HL-60 (cell line): ENCODE measurements around the gene TUNAR.

Experiments used
- POLR2AphosphoS5 ChIP-seq: IDR thresholded peaks from 2 replicates; pipeline ENCODE4 v1.6.1; 2012; ENCODE audit warnings: low read depth
- TF ChIP-seq, protein P1 (sequence below): IDR thresholded peaks from one replicate; pipeline ENCODE4 v1.5.1; 2011; ENCODE audit warnings: low read length, control low read depth, inconsistent platforms; ENCODE audit not compliant: insufficient read depth
- TF ChIP-seq, protein P2 (sequence below): IDR thresholded peaks from 2 replicates; pipeline ENCODE4 v1.6.1; 2012; ENCODE audit warnings: low read depth; ENCODE audit not compliant: insufficient replicate concordance

DNA sequence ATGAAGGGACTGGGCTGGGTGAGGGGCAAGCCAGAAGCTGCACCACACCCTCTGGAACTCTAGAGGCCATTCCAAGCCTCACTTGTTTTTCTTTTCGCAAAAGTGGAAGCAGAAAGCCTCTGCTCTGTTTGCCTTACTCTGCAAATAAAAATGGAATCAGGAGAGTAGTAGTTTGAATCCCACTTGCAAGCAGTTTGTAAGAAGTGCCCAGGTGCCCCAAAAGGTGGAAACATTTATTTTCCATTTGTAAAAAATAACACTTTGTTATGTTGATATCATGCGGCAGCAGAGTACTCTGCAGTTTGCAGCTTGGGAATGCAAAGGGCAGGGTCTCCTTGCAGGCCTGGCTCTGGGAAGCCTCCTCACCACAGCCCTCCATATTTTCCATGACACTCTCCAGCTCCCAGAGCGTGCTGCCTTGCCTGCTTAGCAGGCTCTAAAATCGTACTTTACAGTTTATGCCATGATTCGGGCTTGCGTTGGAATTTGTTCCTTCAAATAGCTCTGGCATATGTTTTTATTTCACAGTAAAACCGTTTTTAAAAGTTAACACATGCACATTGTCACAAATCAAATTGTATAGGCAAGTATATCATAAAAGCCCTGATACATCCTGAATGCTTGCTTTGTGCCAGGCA is 20.0 kb downstream of the TUNAR start:
- TF ChIP-seq POLR2AphosphoS5, result no peak
- TF ChIP-seq, protein P1, sequence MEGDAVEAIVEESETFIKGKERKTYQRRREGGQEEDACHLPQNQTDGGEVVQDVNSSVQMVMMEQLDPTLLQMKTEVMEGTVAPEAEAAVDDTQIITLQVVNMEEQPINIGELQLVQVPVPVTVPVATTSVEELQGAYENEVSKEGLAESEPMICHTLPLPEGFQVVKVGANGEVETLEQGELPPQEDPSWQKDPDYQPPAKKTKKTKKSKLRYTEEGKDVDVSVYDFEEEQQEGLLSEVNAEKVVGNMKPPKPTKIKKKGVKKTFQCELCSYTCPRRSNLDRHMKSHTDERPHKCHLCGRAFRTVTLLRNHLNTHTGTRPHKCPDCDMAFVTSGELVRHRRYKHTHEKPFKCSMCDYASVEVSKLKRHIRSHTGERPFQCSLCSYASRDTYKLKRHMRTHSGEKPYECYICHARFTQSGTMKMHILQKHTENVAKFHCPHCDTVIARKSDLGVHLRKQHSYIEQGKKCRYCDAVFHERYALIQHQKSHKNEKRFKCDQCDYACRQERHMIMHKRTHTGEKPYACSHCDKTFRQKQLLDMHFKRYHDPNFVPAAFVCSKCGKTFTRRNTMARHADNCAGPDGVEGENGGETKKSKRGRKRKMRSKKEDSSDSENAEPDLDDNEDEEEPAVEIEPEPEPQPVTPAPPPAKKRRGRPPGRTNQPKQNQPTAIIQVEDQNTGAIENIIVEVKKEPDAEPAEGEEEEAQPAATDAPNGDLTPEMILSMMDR, result no peak
- TF ChIP-seq, protein P2, sequence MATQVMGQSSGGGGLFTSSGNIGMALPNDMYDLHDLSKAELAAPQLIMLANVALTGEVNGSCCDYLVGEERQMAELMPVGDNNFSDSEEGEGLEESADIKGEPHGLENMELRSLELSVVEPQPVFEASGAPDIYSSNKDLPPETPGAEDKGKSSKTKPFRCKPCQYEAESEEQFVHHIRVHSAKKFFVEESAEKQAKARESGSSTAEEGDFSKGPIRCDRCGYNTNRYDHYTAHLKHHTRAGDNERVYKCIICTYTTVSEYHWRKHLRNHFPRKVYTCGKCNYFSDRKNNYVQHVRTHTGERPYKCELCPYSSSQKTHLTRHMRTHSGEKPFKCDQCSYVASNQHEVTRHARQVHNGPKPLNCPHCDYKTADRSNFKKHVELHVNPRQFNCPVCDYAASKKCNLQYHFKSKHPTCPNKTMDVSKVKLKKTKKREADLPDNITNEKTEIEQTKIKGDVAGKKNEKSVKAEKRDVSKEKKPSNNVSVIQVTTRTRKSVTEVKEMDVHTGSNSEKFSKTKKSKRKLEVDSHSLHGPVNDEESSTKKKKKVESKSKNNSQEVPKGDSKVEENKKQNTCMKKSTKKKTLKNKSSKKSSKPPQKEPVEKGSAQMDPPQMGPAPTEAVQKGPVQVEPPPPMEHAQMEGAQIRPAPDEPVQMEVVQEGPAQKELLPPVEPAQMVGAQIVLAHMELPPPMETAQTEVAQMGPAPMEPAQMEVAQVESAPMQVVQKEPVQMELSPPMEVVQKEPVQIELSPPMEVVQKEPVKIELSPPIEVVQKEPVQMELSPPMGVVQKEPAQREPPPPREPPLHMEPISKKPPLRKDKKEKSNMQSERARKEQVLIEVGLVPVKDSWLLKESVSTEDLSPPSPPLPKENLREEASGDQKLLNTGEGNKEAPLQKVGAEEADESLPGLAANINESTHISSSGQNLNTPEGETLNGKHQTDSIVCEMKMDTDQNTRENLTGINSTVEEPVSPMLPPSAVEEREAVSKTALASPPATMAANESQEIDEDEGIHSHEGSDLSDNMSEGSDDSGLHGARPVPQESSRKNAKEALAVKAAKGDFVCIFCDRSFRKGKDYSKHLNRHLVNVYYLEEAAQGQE, result no peak
